Measurements from ENCODE around the gene ZNF182. TPM values are rescaled to one million over a fixed set of nuclear protein-coding genes. Genes with fewer than 3 reads are reported as not detected.
"Not testable (repeated sequence)": the region's sequence is repeated elsewhere in the genome, so short reads cannot be mapped to it uniquely, and the experiment has no call there.

The ZNF182 gene
- total RNA-seq, 6 donors from 2014 or later: 4.5 to 13.6 (median 5.0) TPM

DNA sequence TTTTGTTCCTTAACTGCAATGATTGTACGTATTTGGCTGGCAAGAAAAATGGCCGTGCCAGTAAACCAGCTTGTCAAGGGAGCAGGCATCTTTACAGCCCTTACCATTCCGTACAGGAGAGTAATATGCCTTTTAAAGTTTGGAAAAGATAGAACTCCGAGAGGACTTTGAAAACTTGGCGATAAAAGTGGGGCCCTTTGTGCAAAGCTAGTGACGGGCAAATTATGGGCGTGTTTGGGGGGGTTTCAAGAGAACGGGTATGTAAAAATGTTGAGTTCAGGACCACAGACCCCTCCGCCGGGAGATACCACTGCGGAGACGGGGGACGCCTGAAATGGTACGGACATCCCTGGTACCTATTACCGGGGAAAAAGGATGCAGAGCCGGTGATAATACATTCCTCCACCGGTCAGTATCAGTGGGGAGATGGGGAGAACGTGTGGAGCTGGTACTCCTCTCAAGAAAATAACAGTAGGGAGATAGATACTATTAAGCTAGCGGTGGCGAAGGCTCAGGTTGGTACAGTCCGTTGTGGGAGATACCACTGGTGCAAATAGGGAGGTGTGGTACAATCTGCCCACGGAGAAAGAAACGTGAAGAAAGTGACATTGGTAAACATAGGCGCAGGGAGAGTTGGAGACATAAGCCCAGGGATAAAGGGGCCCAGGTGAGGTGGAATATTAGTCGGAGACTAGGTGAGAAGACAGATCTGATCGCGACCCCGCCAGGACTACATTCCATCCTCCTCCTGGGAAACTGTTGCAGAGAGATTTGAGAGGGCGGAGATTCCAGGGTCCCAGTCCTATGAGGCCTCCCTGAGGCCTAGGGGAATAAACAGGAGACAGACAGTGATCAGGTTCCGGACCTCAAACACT is 17.5 kb upstream of the ZNF182 start:
- H3K4me3 ChIP-seq: peak overlapping the region; percentile 25 to 58 (median 46)
- no peaks in the 10 kb centered on the region for H3K27me3 ChIP-seq
- TF ChIP-seq, protein P1, sequence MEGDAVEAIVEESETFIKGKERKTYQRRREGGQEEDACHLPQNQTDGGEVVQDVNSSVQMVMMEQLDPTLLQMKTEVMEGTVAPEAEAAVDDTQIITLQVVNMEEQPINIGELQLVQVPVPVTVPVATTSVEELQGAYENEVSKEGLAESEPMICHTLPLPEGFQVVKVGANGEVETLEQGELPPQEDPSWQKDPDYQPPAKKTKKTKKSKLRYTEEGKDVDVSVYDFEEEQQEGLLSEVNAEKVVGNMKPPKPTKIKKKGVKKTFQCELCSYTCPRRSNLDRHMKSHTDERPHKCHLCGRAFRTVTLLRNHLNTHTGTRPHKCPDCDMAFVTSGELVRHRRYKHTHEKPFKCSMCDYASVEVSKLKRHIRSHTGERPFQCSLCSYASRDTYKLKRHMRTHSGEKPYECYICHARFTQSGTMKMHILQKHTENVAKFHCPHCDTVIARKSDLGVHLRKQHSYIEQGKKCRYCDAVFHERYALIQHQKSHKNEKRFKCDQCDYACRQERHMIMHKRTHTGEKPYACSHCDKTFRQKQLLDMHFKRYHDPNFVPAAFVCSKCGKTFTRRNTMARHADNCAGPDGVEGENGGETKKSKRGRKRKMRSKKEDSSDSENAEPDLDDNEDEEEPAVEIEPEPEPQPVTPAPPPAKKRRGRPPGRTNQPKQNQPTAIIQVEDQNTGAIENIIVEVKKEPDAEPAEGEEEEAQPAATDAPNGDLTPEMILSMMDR (IDR thresholded peaks at IDR 0.05): no peak
- peak in 1 of 2 donors; percentile 16 for TF ChIP-seq POLR2AphosphoS5 (IDR thresholded peaks at IDR 0.05)
- WGBS, 2 donors: 1 to 35% methylated on average over 30 of the region's 30 CpGs
- ATAC-seq (ENCODE audit: low FRiP score in 2 of 2): peak; percentile 88 to 94
- H3K27ac ChIP-seq: peak overlapping the region; percentile 86 to 94 (median 90)
- peak in 1 of 2 donors; percentile 45 for DNase-seq
- H3K4me1 ChIP-seq: peaks cover 0 to 9% (median 0%) of the 10 kb centered on the region in 4 donors
- H3K36me3 ChIP-seq: no peaks in the 10 kb centered on the region
- H3K9me3 ChIP-seq: peaks cover 0 to 4% (median 0%) of the 10 kb centered on the region in 4 donors

- not testable (repeated sequence) for ATAC-seq (ENCODE audit: low FRiP score in 2 of 2); H3K9me3 ChIP-seq; H3K36me3 ChIP-seq; H3K27me3 ChIP-seq; DNase-seq; H3K4me1 ChIP-seq
- WGBS, 2 donors: 47 to 67% methylated on average over 11 of the region's 11 CpGs
- Histone ChIP-seq H3K27ac (peak overlapping the region in 2 of 4 donors; percentile 86 to 93), H3K4me3 (peak overlapping the region in 3 of 4 donors; percentile 36 to 58 (median 55))
Measured at GRCh38 chrX:48020472-48020871, 16.7 kb upstream of the ZNF182 start.

DNA sequence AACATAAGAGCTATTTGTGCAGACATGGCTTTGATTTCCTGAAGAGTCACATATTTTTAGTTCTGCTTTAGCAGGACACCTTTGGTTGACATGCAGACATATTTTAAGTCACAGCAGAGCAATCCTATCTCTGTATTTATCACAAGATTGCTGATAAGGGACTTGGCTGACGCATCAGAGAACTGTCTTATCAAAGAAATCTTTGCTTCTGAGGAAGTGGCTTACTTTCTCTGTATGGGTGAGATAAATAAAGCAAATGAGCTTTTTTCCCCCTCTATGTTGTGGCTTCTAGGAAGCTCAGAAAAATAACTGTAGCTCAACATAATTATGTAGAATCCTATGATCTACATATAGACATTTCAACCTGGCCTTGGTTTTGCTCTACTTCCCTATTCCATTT is 16.1 kb upstream of the ZNF182 start:
- not testable (repeated sequence) for H3K36me3 ChIP-seq; H3K27me3 ChIP-seq; ATAC-seq (ENCODE audit: low FRiP score in 2 of 2); H3K4me1 ChIP-seq; H3K9me3 ChIP-seq; H3K4me3 ChIP-seq; H3K27ac ChIP-seq; DNase-seq
- no CpG with 5 or more reads among the region's 1 CpG for WGBS, 2 donors

- H3K9me3 ChIP-seq; H3K4me3 ChIP-seq; H3K36me3 ChIP-seq; H3K27ac ChIP-seq; H3K4me1 ChIP-seq; ATAC-seq (ENCODE audit: low FRiP score in 2 of 2); H3K27me3 ChIP-seq: not testable (repeated sequence)
- DNase-seq: peak in 1 of 2 donors; percentile 59
- WGBS, 2 donors: 100% methylated on average over 4 of the region's 46 CpGs; no CpG with 5 or more reads in 1 of the 2 donors
Measured at GRCh38 chrX:48016583-48017310, 13.0 kb upstream of the ZNF182 start.

GRCh38 chrX:48009445-48009960 is 5.7 kb upstream of the ZNF182 start:
- peak in 1 of 2 donors; percentile 6 for ATAC-seq (ENCODE audit: low FRiP score in 2 of 2)
- no CpG with 5 or more reads among the region's 2 CpGs for WGBS, 2 donors

GRCh38 chrX:48006688-48007087 is 2.9 kb upstream of the ZNF182 start, which contains the start of gene SPACA5:
SPACA5 (plus strand) TSS chrX:48006988; CDS start chrX:48007803, 815 bp downstream.
- WGBS, 2 donors: no CpG with 5 or more reads among the region's 8 CpGs
- not testable (repeated sequence) for H3K9me3 ChIP-seq; H3K4me3 ChIP-seq; H3K27me3 ChIP-seq; DNase-seq; H3K4me1 ChIP-seq; H3K36me3 ChIP-seq; ATAC-seq (ENCODE audit: low FRiP score in 2 of 2); H3K27ac ChIP-seq

More at GRCh38 chrX:48009445-48009960, 5.7 kb upstream of the ZNF182 start:
- H3K9me3 ChIP-seq, H3K4me3 ChIP-seq, H3K27me3 ChIP-seq, DNase-seq, H3K27ac ChIP-seq, H3K36me3 ChIP-seq, H3K4me1 ChIP-seq: not testable (repeated sequence)

DNA sequence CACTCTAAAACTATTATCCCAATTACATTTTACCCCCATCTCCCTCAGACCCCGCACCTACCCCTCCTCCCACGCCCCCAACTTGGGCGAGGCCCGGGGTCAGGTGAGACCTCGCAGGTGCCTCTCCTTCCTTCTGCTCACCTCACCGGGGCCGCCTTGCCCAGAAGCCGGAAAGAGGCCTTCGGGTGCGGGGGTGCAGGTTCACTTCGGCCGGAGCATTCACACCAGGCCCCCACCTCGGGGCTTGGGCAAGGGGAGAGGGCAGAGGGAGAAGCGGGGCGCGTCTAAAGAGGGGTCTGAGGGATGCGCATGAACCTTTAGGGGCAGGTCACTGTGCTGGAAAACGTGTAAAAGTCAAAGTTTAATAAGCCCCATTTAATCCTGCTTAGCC is 427 bp downstream of the ZNF182 start:
- Histone ChIP-seq H3K4me1 (peaks cover 0 to 3% (median 1%) of the 10 kb centered on the region in 4 donors), H3K4me3 (peak overlapping the region; percentile 43 to 67 (median 50)), H3K27me3 (no peaks in the 10 kb centered on the region), H3K27ac (peak overlapping the region; percentile 62 to 87 (median 76)), H3K9me3 (peaks cover 0 to 8% (median 0%) of the 10 kb centered on the region in 4 donors), H3K36me3 (no peaks in the 10 kb centered on the region)
- 0 to 27% methylated on average over 14 to 18 of the region's 18 CpGs for WGBS, 2 donors
- TF ChIP-seq, protein P1 (IDR thresholded peaks at IDR 0.05): no peak
- TF ChIP-seq POLR2AphosphoS5 (IDR thresholded peaks at IDR 0.05) (no peak), EP300 (IDR thresholded peaks at IDR 0.05) (no peak), POLR2A (IDR thresholded peaks at IDR 0.05) (no peak)
- ATAC-seq (ENCODE audit: low FRiP score in 2 of 2) (peak in 1 of 2 donors; percentile 16), DNase-seq (peak in 1 of 2 donors; percentile 49)

All from upper lobe of left lung (tissue), 6 donors.